Stimulated activated CD8-positive, alpha-beta memory T cell treated with anti-CD3 and anti-CD28 coated beads, Interleukin-12 subunit alpha, Interleukin-12 subunit beta, amount 100 ng/mL, for 24 hours (primary cell): ENCODE results near the gene CUL7.
"Not testable (repeated sequence)": the region's sequence is repeated elsewhere in the genome, so short reads cannot be mapped to it uniquely, and the experiment has no call there.

Source experiments
- DNase-seq: peaks from one replicate; pipeline ENCODE4 v3.0.0-alpha.2; 2020; ENCODE audit errors: extremely low read depth

CUL7 gene

DNA sequence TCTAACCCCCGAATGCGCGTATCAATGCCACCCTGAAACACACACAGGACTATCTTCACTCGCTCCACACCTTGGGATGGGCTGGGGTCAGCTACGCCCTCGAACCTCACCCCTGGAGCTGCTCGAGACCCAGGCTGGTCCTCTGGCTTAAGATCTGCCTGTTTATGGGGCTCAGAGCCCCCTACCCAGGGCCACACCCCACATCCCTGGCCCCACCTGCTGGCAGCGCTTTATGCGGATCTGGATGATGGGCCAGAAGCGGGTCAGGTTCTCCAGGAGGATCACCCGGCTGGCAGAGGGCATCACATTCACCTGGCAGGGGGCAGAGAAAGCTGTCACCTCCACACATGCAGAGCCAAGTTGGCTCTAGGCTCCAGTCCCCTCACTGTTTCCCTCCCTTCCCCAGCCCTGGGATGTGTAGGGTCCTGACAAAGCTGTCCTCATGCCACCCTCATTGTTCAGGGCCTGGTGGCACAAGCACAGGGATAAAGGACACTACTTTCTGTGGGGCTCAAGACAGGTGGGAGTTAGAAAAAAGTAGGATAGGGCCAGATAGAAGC lies 8.2 kb downstream of the CUL7 start:
- no peak for DNase-seq

DNA sequence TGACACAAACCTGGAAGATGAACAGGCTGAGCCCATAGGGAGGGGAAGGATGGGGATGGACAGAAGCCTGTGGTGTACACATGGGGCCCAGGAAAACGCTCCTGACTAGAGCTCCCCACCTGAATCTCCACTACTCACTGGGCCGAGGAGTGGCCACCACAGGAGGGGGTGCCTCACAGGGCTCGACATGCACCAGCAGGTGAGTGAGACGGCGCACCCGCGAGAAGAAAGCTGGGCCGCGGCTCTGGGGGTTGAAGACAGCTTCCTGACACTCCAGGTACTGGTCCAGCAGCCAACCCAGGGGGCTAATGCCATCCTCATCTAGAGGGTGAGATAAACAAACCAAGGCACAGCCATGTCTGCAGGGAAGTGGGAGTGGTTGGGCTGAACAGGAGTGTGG lies 10.3 kb downstream of the CUL7 start:
- no peak for DNase-seq

DNA sequence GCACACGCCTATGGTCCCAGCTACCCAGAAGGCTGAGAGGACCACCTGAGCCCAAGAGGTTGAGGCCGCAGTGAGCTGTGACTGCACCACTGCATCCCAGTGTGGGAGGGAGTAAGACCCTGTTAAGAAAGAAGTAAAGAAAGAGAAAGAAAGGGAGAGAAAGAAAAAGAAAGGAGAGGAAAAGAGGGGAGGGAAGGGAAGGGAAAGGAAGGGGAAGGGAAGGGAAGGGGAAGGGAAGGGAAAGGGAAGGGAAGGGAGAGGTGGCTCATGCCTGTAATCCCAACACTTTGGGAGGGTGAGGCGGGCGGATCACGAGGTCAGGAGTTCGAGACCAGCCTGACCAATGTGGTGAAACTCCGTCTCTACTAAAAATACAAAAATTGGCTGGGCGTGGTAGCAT lies 12.2 kb downstream of the CUL7 start:
- DNase-seq = not testable (repeated sequence)

DNA sequence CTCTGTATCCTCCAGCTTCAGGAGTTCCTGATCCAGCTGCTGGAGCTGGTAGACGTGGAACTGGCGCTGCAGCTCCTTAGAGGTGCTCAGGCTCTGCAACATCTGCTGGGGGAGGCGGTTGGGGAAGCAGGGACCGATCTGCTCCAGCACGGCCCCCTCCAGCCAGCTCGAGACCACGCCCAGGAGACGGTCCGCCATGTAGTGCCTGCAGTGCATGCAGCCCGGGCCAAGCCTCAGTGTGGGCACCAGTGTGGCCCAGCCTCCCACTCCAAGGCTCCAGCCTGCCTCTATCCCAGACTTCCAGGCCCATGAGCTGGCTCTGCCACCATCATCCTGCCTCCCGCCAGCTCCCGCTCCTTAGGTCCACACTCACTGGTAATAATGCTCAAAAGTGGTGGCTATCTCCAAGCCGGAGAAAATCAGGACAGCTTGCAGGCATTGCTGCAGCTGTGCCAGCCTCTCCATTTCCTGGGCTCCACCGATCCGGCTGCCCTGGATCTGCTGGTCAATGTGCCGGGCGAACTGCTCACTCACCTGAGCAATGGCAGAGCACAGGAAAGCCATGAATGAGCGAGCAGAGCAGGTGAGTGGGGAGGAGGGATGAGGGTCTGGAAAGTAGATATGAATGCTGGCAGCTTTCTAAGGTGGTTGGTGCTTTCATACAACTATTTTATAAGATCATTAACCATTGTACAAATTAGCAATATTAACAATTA lies 13.0 kb downstream of the CUL7 start:
- no peak for DNase-seq

DNA sequence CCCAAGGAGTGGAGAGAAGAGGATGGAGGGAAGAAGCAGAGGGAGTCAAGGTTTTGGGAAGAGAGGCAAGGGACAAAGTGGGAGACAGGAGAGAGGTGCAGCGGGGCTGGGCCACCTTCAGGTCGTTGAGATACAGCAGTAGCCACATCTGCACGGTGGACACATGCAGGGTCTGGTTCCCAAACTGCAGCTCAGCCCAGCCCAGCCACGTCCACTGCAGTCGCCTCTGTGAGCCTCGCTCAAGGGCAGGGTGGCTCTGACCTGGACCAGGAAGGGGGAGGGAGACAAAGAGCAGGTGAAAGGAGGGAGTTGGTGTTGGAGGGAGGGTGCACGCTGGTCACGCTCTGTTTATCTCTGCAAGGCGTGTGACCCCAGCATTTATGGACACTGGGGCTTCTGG lies 14.9 kb downstream of the CUL7 start:
- no peak for DNase-seq

DNA sequence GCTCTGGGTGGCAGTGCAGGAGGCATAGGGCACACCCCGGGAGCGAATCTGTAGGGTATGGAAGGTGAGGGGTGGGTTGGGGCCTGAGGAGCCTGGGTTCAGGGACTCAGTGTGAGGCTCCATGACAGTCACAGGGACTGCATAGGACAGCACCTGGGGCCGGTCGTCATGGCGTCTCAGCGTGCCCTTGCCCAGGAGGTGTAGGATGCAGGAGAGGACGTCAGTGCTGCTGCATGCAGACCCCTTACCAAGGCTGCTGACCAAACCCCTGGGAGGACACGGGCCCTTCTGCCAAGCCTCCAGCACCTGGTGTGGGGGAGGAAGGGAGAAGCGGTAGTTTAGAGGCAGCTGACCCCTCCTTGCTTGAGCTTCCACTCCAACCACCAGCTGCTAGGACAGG lies 15.9 kb downstream of the CUL7 start:
- no peak for DNase-seq

DNA sequence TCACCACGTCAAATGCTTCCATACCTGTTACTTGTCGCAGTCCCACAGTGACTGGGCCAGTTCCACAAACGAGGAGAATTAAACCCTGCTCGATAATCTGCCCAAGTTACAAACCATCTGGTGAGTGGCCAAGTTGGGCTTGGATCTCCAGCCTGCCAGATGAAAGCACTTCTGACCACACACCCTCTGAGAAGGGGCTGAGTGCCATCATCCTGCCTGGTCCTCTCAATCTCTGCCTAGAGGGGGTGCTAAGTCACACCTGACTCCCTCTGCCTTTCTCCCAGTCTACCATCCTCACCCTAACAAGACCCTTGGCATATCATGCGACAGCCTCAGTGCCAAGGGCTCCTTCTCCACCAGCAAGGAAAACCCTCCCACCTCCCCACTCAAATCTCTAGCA lies 16.5 kb downstream of the CUL7 start:
- no peak for DNase-seq

DNA sequence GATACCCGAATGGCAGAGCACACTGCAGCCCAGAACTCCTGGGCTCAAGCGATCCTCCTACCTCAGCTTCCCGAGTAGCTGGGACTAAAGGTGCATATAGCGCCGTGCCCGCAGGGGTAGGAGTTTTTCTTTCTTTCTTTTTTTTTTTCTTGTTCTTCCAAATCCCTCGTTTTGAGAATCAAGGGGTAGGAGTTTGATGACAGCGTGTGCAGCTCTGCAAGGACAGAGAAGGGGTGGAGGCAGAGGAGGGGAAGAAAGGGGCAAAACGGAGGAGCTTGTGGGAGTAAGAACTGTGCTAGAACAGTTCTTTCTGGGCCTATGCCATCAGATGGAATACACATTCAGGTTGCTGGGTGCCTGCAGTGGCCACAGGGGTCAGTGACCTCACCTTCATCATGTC lies 16.9 kb downstream of the CUL7 start:
- DNase-seq = no peak

DNA sequence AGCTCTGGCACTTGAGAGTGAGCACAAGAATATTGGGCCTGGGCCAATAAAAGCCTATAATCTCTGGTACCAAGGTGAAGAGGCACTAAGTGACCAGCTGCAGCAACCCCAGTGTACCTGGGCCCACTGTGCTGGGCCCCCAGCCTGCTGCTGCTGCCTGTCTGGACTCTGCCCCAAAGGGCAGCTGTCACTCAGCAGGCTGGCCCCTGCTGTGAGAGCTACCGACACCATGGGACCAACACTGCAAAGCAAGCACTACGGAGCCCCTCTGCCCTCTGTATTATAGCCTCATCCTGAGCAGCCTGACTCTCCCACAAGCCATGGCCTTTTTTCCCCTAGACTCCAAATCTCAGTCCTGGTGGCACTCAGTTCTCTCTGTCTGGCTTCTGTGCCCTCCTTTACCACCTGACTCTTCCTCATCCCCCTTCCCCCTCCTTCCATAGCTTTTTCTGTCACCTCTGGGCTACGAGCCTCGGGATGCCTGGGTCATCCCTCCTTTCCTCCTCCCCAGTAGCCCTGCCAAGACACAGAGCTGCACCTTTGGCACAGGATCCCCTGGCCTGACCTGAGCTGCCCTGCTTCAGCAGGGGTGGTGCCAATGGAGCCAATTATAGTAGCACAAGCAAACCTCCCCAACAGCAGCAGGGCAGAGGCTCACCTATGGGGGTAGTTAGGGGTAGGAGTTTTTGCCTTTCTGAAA lies 18.0 kb downstream of the CUL7 start:
- DNase-seq = no peak

DNA sequence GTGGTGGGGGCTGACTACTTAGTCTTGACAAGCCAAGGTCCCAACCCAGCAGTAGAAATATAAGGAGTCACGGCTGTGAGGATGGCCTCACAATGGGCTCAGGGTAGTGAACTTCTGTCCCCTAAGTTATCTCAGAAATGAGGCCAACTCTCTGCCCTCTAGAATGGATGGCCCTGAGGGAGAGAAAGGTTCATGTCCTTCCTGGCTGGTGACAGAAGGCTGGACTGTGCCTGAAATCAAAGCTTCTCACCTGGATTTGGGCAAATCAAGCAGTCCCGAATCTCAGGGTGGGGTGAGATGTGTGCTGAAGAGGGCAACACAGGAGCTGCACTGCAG lies 19.5 kb downstream of the CUL7 start:
- no peak for DNase-seq

DNA sequence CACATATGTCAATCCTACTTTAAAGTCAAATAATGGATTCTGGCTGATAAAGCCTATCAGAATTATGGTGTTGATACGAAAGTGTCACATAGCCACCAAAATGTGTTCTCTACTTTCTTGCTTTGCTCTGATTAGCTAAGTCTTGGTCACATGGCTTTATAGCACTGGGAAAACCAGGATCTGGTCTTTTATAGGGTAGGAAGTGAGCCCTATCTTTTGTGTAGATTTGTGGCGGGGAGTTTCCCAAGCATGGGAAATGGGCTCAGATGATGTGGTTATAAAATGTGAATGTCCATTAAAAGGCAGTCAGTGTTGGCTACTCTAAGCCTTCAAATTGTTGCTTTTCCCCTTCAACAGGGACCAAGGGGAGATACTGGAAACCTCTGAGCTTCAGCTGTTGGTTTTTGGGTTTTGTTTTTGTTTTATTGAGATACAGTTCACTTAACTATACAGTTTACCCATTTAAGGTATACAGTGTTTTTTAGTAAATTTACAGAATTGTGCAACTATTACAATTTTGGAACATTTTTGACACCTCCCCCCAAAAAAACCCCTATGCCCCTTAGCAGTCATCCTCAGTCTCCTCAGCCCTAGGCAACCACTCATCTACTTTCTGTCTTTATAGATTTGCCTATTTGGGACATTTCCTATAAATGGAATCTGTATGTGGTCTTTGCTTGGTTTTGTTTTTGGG lies 20.0 kb downstream of the CUL7 start:
- DNase-seq = no peak

DNA sequence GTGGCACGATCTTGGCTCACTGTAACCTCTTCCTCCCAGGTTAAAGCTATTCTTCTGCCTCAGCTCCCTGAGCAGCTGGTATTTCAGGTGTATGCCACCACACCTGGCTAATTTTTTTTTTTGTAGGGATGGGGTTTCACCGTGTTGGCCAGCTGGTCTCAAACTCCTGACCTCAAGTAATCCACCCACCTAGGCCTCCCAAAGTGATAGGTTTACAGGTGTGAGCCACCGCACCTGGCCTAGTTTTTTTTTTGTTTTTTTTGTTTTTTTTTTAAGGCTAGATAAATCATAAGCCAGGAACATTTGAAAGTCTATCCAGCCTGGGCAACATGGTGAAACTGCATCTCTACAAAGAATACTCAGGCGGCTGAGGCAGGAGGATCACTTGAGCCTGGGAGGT lies 21.3 kb downstream of the CUL7 start:
- DNase-seq = no peak

DNA sequence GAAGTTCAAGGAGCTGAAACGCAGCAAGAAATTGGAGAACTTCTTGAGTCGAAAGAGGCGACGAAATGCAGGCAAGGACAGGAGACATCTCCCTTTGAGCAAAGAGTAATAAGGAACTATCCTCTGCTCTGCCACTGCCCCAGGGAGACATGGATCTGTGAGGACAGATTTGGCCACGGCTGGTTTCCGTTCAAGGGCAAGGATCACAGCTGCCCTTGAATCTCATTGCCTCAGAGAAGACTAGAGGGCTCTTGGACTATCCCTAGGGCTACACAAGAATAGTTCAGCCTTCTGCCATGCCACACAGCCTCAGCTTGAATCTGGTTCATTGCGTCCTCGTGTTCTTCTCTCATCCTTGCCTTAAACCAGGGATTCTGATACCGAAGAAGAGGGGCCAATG lies 24.5 kb downstream of the CUL7 start:
- no peak for DNase-seq

DNA sequence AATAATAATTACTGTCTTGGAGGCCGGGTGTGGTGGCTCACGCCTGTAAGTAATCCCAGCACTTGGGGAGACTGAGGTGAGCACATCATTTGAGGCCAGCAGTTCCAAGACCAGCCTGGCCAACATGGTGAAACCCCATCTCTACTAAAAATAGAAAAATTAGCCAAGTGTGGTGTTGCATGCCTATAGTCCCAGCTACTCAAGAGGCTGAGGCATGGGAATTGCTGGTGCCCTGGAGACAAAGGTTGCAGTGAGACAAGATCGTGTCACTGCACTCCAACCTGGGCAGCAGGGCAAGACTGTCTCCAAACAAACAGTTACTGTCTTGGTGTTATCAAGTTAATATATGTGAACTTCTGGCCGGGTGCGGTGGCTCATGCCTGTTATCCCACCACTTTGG lies 27.3 kb downstream of the CUL7 start:
- DNase-seq = no peak

DNA sequence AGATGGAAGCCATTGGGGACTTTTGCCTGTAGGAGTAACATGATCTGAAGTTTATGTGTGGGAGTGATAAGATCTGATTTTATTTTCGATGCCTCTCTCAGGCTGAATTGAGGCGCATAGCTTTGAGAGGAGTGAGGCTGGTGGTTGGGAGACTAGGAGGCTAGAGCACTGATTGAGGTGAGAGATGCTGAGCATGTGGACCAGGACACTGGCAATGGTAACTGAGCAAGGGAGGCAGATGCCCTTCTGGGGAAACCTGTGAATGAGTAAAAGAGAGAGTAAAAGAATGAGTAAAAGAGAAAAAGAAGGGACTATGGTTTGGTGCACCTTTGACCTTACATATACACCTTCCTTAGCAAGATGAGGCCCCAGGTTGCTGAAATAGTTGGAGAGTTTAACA lies 29.2 kb downstream of the CUL7 start:
- no peak for DNase-seq

DNA sequence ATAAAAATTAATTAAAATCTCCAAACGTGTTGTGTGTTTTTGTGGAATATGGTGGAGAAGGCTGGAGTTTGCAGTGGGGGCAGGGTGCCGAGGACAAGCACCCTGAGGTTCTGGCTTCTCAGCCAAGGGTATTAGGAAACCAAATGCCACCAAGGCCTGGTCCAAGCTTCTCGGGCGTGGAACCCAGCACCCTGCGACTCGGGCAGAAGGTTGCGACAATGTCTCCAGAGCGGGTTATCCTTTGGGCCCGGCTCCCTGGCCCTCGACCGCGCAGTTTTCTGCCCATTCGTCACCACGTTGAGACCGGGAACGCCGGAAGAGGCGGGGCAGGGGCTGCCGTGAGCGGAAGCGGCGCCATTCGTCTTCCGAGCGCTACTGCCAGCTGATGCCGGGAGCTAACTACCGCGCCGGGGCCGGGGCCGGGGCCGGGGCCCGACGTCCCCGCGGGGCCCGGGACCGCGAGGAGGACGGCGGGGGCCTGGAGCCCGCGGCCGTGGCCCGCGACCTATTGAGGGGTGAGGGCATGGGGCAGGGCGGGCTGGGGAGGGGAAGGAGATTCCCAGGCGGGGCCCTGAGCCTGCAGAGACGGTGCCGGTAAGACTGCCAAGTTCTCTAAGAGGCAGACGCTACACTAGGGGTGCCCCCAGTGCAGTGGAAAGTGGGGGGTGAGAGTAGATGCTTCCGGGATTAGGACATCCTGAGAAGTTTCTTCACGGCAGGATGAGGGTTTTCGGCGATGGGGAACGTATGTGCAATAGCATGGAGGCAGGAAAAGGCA lies 32.2 kb downstream of the CUL7 start, which contains the start of gene RRP36:
TSS of gene RRP36 (plus strand) at position 354 of the 778 bp plus-strand sequence. CDS start at position 386, 32 bp downstream.
- DNase-seq = peak; percentile 61

DNA sequence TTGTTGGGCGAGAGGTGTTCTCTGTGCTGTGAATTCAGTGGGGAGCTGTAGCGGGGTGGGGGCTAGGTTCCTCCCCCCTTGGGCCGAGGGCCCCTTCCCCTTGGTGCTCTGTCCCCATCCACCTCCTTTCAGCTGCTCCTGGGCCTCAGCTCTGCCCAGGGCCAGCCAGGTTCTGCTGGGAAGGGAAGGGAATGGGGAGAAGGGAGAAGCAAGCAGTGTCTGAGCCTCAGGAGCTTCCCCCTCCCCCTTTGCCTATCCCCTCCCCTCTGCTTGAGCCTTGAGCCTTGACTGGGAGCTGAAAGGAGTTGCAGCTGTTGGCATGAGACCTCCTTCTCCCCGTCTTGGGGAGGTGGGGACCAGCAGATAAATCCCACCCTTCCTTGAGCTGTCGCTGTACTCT lies 32.8 kb downstream of the CUL7 start:
- no peak for DNase-seq

DNA sequence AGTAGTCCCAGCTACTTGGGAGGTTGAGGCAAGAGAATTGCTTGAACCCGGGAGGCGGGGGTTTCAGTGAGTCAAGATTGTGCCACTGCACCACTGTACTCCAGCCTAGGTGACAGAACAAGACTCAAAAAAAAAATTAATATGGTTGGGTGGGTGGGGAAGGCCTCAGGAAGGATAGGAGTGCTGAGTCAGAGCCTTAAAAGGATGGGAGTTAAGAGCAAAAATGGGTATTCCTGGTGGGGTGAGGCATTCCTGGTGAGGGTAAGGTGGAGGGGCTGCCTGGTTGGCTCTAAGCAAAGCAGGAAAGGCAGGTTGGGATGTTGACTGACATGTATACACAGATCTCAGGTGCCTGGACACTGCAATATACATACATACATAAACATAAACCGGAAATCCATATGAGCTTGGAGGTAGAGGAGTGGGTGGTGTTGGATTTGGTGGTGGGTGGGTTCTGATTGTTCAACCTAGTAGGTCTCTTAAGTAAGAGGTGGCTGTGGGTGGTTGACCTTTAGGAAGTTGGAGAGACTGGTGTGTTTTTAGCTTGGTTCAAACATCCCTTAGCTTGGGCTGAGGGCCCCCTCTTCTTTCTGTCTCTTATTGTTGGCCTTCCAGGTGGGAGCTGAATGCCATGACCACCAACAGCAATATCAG lies 33.5 kb downstream of the CUL7 start:
- no peak for DNase-seq

DNA sequence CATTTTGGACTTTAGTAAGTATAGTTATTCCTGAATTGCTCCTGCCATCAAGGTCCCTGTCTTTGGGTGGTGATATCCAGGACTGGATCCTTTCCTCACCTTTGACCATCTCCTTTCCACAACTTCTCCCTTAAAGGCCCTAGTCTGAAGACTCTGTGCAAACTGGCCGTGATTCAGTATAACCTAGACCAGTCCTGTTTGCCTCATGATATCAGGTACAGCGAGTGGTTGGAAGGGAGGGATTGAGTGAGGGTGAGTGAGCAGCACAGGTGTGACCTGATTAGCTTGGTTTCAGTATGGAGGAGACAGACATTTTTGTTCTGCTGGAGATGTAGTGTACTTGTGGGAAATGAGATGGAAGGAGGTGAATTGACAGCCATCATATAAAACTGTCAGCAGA lies 34.5 kb downstream of the CUL7 start:
- no peak for DNase-seq

DNA sequence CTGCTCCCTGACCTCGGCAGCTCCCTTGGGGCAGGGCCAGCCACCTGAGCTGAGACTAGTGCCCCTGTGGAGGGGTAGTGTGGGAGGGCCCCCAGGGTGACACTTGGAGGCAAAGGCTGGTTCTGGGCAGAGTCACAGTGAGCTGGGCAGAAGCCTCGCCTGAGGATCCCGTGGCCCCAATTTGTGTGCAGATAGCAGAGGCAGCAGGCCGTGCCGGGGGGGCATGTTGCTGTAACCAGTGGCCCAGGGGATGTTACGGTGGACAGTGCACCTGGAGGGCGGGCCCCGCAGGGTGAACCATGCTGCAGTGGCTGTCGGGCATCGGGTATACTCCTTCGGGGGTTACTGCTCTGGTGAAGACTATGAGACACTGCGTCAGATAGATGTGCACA lies 36.7 kb downstream of the CUL7 start:
- no peak for DNase-seq

DNA sequence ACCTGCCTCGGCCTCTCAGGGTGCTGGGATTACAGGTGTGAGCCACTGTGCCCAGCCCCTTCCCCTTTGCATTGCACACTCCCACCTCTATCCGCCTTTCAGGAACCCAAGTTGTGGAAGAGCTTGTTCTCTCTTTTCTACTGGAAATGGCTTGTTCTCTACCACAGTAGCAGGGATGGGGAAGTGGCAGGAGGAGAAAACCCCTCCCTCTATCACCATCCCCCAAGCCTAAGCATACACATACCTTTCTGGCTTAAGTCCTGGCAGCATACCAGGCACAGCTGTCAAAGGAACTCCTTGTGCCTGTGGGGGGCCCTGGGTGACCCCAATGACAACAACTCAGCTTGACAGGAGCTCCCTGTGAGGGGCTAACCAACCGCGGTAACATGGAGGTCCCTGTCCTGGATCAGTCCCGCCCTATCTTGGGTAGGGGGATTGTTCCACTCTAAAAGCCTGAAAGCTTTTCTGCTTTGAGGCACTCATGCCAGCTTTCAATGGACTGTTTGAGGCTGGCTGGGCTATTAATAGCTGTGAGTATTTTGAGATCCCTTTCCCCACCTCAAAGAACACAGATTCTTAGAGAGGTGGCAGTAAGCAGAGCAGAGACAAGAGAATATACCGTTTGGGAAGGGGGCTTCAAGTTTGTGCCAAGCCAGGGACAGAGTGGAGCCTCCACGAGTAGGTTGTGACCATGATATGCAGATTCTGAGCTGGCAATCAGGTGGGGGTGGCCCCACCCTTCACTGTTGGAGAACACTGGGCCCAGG lies 37.3 kb downstream of the CUL7 start:
- DNase-seq = no peak
